ENCODE results near the gene RPS23.
"Not testable (repeated sequence)": the region's sequence is repeated elsewhere in the genome, so short reads cannot be mapped to it uniquely, and the experiment has no call there.

RPS23 gene

GRCh38 chr5:82290005-82290404 is 11.9 kb upstream of the RPS23 start:
- no peak for DNase-seq (ENCODE audit: low read depth)

GRCh38 chr5:82287625-82288024 is 9.5 kb upstream of the RPS23 start:
- DNase-seq (ENCODE audit: low read depth), result peak; percentile 16

GRCh38 chr5:82285206-82285605 is 7.1 kb upstream of the RPS23 start:
- no peak for DNase-seq (ENCODE audit: low read depth)

GRCh38 chr5:82283893-82284292 is 5.7 kb upstream of the RPS23 start:
- no peak for DNase-seq (ENCODE audit: low read depth)

GRCh38 chr5:82278711-82279370 is 687 bp upstream of the RPS23 start:
- DNase-seq (ENCODE audit: low read depth), result no peak

- DNase-seq (ENCODE audit: low read depth), result peak; percentile 22
These were observed 554 bp downstream of the RPS23 start for GRCh38 chr5:82277613-82277986.

GRCh38 chr5:82276800-82277612 is 1.1 kb downstream of the RPS23 start:
- DNase-seq (ENCODE audit: low read depth), result no peak

- no peak for DNase-seq (ENCODE audit: low read depth)
These were observed 2.9 kb downstream of the RPS23 start for GRCh38 chr5:82275216-82275664.

GRCh38 chr5:82274343-82275211 is 3.6 kb downstream of the RPS23 start:
- no peak for DNase-seq (ENCODE audit: low read depth)

- DNase-seq (ENCODE audit: low read depth), result not testable (repeated sequence)
These were observed 4.7 kb downstream of the RPS23 start for GRCh38 chr5:82273426-82273825.

- DNase-seq (ENCODE audit: low read depth), result not testable (repeated sequence)
These were observed 5.4 kb downstream of the RPS23 start for GRCh38 chr5:82272571-82273356.

- DNase-seq (ENCODE audit: low read depth), result not testable (repeated sequence)
These were observed 8.8 kb downstream of the RPS23 start for GRCh38 chr5:82269363-82269762.

GRCh38 chr5:82267297-82267933 is 10.7 kb downstream of the RPS23 start:
- not testable (repeated sequence) for DNase-seq (ENCODE audit: low read depth)

- peak; percentile 58 for DNase-seq (ENCODE audit: low read depth)
These were observed 13.1 kb downstream of the RPS23 start for GRCh38 chr5:82265047-82265446.

- DNase-seq (ENCODE audit: low read depth), result peak; percentile 33
These were observed 18.9 kb downstream of the RPS23 start for GRCh38 chr5:82259172-82259800.

- no peak for DNase-seq (ENCODE audit: low read depth)
These were observed 20.4 kb downstream of the RPS23 start for GRCh38 chr5:82257729-82258128.

GRCh38 chr5:82257247-82257646 is 20.9 kb downstream of the RPS23 start:
- DNase-seq (ENCODE audit: low read depth), result no peak

GRCh38 chr5:82255844-82256243 is 22.3 kb downstream of the RPS23 start:
- no peak for DNase-seq (ENCODE audit: low read depth)

GRCh38 chr5:82252744-82253143 is 25.4 kb downstream of the RPS23 start:
- DNase-seq (ENCODE audit: low read depth), result no peak

- DNase-seq (ENCODE audit: low read depth), result no peak
These were observed 31.1 kb downstream of the RPS23 start for GRCh38 chr5:82246960-82247574.
